ENCODE results near the gene PTPN23.

GRCh38 chr3:47348411-47349154 is 32.2 kb upstream of the PTPN23 start:
- TF ChIP-seq CTCF (IDR thresholded peaks at IDR 0.05) (no peak), POLR2A (IDR thresholded peaks at IDR 0.05) (no peak)

Data from right lobe of liver (tissue), 4 donors.